T follicular helper cell (primary cell): Measurements from ENCODE around the gene DSCAM.

ENCODE experiments used
- DNase-seq: peaks from one replicate; pipeline ENCODE4 v3.0.0-alpha.2; 2020; ENCODE audit warnings: low read depth

DSCAM gene

DNA sequence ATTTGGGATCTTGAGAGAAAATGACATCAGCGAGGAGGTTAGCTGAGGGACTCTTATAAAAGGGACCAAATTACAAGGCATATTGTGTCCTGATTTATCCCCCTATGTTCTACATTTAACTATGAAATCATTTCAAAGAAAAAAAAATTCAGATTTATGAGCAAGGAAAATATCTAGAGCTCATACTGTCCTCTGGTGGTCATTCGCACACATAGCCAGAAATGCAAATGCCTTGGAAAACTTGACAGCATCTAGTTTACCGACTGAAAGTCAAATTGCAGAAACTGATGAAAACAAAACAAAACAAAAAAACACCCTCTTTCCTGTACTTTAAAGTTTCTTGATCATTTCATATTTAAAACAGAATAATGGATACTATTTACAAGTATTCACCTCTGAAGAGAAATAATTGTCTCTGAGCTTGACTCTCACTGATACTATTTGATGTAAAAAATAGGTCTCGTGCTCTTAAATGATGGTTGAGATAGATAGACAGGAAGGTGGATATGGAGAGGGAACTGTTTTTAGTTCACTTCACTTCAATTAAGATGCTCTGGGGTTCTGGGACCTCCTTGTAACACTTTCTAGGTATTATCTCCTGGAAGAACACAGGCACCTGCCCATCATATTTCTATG is 725.9 kb downstream of the DSCAM start:
- no peak for DNase-seq

- no peak for DNase-seq
Measured at GRCh38 chr21:40118527-40118926, 728.4 kb downstream of the DSCAM start.

- no peak for DNase-seq
Measured at GRCh38 chr21:40117236-40117635, 729.7 kb downstream of the DSCAM start.

DNA sequence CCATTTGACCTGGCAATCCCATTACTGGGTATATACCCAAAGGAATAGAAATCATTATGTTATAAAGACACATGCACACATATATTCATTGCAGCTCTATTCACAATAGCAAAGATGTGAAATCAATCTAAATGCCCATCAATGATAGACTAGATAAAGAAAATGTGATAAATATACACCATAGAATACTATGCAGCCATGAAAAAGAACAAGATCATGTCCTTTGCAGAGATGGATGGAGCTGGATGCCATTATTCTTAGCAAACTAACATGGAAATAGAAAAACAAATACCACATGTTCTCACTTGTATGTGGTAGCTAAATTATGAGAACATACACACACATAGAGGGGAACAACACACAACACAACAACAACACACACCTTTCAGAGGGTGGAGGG is 731.2 kb downstream of the DSCAM start:
- no peak for DNase-seq

DNA sequence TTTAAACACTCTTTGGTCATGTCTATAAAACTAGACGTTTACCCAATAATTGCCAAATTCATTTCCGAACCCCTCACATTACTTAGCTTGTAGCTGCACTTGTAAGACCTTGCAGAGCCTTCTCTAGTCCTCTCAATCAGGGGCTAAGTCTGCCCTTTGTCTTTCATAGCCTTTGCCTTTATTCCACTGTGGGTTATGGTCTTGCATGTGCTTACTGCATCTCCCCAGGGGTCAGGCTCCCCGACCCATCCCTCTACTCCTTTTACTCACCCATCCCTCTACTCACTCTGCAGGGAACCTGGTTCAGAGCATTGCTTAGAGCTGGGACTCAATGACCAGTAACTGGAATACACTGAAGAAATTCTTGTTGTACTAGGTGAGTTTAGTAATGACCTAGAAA is 744.3 kb downstream of the DSCAM start:
- no peak for DNase-seq

- DNase-seq: no peak
Measured at GRCh38 chr21:40099809-40100208, 747.1 kb downstream of the DSCAM start.

DNA sequence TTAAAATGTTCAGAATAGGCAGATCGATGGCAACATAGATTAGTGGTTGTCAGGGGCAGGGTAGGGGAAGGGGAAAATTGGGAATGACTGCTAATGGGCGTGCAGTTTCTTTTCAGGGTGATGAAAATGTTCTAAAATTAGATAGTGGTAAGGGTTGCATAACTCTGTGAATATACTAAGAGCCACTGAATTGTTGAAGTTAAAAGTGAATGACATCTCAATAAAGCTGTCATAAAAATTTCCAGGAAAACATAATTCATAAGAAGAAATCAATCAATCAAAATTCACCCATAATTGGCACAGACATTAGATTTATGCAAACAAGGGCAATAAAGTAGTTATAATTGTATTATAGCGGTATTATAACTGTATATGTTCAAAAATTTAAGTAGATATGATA is 751.5 kb downstream of the DSCAM start:
- no peak for DNase-seq

DNA sequence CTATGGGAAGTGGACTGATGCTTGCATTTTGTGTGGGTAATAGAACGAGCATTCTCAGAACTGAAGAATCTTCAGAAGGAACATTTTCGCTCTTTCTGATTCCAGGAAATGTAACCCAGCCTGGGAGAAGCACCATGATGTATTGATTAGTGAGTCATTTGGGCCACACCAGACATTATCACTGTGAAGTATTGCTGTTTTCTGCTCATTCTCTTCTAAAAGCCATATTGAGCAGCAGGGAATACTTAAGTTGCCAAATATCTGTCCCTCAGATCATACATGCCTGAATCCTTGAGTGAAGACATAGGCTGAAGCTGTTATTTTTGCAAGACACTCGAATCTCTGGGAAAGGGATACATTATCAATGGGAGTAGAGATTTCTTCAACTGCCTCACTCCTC is 766.6 kb downstream of the DSCAM start:
- no peak for DNase-seq

DNA sequence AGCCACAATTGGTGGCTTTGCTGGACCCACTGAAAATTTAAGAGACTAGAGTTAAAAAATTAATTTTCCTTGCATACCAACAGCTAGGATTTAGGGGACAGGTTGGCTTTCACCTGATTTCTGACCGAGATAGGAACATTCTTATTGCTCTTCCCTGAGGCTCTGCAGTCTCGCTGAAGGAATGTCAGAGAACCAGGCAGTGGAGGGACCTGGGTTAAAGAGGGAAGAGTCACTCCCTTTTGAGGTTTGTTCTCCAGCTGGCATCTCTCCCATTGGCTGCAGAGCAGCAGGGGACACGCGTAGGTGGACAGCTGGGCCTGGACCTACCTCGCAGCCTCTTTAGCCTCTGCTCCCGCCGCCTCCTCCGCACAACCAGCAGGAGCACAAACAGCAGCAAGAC is 772.2 kb downstream of the DSCAM start:
- DNase-seq: no peak

DNA sequence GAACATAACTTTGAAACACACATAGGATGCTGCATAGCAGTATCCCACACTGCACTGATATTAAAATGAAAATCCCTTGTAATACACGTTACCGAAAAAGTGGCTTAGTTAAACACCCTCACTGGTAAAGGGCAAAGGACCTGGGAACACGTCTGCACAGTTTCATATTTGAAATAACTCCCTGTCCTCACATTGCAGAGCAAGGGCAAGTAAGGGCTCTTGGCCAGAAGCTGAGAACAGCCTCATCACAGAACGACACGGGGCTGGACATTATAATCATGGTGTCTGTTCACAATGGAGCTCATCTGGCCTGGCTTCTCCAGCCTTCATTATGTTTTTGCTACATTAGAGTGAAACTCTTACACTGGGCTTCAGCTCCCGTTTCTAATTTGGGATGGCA is 772.8 kb downstream of the DSCAM start:
- DNase-seq: no peak

- DNase-seq: no peak
Measured at GRCh38 chr21:40073642-40074041, 773.3 kb downstream of the DSCAM start.

- DNase-seq: no peak
Measured at GRCh38 chr21:40070871-40071270, 776.1 kb downstream of the DSCAM start.

DNA sequence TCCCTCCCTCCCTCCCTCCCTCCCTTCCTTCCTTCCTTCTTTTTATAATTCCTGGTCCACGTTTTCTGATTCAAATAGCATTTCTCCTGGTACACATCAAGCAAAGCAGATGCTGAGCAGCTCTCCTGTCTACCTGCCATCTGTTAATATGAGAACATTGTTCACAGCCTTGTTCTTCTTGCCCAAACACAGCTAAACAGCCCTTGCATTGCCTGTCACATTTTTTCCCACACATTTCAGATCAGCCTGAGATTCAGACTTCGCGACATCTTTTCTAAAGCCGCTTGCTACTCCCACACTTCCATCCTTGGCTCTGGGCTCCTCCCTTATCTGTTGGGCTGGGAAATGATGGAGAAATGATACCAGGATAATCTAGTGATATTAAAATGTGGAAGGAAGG is 779.2 kb downstream of the DSCAM start:
- DNase-seq: no peak

GRCh38 chr21:40066221-40066620 is 780.7 kb downstream of the DSCAM start:
- no peak for DNase-seq

- no peak for DNase-seq
Measured at GRCh38 chr21:40060083-40060677, 786.8 kb downstream of the DSCAM start.

DNA sequence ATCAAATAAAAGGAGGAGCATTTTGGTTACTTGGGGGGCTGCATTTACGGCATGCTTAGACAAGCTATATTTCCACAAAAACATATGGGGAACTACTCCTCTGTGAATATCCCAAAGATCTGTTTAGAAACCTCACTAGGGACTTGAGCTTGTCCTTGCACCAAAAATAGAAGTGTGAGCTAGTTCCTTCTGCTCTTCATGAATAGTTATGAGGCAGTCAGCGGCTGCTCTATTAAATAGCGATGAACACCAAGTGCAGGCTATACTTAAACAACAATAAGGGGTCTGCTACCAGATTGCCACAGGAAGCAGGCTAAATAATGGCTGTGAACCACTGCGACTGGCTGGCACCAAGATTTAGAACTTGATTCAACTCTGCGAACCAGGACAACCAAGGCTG is 789.6 kb downstream of the DSCAM start:
- no peak for DNase-seq

GRCh38 chr21:40056031-40056430 is 790.9 kb downstream of the DSCAM start:
- no peak for DNase-seq

DNA sequence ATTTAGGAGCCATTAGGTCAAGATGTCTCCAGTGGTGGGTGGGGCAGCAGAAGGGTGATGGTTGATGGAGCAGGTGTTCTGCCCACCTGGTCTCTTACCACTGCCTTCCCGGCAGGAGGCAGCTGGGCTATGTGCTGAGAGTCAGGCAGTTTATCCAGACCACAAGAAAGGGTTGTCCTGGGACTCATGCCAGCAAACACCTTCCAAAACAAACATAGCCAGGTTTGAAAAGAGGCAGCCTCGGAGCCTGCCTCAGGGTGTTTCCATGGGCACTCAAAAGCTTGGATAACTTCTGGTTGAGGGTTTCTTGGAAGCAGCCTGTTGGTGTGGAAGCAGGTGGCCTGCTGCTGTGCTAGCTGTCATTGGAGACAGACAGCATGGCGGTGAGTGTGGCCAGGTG is 792.6 kb downstream of the DSCAM start:
- DNase-seq: no peak

- no peak for DNase-seq
Measured at GRCh38 chr21:40053007-40053406, 794.0 kb downstream of the DSCAM start.

DNA sequence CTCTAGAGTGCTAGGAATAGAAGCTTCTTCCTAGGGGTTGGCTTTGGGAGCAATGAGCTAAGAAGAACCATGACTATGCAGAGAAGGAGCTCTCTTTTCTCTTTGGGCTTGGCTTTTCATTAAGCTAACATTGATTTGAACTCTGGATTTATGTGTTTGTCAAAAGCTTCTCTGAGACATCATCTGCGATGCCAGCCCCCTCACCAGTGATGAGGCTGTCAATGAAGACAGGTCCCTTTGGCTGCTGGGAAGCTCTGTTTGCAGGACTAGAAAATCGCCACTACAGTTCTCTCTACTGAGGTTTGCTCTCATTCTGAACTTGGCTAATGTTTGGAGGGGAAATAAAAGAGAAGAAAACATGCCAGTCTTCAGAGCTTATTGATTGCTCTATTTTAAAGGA is 794.7 kb downstream of the DSCAM start:
- no peak for DNase-seq

- no peak for DNase-seq
Measured at GRCh38 chr21:40051801-40052200, 795.2 kb downstream of the DSCAM start.

- no peak for DNase-seq
Measured at GRCh38 chr21:40049931-40050290, 797.0 kb downstream of the DSCAM start.

DNA sequence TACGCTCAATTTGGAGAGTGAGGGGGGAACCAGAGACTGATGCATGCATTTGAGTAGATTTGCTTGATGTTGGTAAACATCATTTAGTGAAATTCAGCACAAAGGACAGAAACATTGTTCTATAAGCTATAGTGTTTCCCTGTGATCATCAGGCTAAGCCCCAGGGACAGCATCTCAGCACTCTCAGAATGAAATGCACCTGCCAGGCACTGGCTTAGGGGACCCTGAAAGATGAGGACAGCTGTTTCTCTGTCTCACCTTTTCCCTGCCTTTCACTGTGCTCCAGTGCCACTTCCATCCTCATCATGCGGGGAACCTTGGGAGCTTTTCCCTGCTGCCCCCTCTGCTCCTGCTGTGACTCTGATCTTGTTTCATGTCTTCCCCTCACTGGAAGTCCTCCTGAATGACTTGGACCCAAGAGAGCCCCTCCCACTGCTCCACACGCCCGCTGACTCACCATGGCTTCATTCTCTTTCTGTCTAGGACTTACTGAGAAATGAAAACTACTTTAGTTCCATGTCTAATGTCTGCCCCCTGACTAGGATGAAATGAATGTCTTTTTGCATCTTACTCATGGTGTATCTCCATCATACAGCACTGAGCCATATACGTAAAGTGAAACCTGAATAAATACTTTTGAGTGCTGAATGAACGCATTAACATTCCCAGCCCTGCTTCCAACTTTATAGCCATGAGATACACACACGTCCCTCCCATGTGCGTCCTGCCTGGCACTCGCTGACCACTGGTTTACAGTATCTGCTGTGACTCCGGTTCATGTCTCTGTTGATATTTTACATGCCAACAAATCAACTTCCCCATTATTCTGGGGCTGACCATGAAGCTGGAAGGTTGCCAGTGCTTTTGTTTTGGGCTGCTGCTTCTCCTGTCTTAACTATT is 797.7 kb downstream of the DSCAM start:
- DNase-seq: no peak
